ENCODE measurements around the gene SORL1.

SORL1 gene

DNA sequence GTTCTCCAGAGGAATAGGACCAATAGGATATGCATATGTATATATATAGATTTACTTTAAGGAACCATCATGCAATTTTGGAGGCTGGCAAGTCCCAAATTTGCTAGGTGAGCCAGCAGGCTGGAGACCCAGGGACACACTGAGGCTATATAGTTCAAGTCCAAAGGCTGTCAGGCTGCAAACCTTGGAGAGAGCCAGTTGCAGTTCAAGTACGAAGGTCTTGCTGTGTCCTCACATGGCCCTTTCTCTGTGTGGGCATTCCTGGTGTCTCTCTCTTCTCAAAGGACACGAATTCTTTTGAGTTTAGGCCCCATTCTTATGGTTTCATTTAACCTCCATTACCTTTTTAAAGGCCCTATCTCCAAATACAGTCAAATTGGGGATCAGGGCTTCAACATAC lies 135.1 kb downstream of the SORL1 start:
- Histone ChIP-seq H3K4me2 (ENCODE audit: low read length) (no peak overlapping the region), H3K4me1 (no peaks in the 10 kb centered on the region), H3K27me3 (ENCODE audit: control insufficient read depth, insufficient read depth, low read length) (no peaks in the 10 kb centered on the region), H3K4me3 (ENCODE audit: low read depth, low read length) (no peak overlapping the region), H3K9me3 (ENCODE audit: control insufficient read depth, low read length) (no peaks in the 10 kb centered on the region), H3K27ac (no peak overlapping the region), H3K36me3 (ENCODE audit: control insufficient read depth, insufficient read depth, low read length) (no peaks in the 10 kb centered on the region), H3K9ac (no peak overlapping the region), H2AFZ (no peak overlapping the region), H3K79me2 (no peaks in the 10 kb centered on the region)
- TF ChIP-seq, protein P1, sequence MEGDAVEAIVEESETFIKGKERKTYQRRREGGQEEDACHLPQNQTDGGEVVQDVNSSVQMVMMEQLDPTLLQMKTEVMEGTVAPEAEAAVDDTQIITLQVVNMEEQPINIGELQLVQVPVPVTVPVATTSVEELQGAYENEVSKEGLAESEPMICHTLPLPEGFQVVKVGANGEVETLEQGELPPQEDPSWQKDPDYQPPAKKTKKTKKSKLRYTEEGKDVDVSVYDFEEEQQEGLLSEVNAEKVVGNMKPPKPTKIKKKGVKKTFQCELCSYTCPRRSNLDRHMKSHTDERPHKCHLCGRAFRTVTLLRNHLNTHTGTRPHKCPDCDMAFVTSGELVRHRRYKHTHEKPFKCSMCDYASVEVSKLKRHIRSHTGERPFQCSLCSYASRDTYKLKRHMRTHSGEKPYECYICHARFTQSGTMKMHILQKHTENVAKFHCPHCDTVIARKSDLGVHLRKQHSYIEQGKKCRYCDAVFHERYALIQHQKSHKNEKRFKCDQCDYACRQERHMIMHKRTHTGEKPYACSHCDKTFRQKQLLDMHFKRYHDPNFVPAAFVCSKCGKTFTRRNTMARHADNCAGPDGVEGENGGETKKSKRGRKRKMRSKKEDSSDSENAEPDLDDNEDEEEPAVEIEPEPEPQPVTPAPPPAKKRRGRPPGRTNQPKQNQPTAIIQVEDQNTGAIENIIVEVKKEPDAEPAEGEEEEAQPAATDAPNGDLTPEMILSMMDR (IDR thresholded peaks at IDR 0.05) = no peak

DNA sequence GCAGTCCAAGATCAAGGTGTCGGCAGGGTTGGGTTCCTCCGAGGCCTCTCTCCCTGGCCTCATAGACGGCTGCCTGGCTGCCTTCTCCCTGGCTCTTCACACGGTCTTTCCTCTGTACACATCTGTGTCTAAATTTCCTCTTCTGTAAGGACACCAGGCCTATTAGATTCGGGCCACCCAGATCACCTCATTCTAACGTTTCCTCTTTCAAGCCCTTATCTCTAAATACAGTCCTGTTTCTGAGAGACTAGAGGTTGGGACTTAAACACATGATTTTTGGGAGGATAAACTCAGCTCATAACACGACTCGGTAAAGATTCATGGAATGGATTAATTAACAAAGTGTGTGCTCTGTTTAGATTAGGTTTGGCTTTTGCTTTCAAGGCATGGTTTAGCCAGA lies 136.6 kb downstream of the SORL1 start:
- no peaks in the 10 kb centered on the region for H3K36me3 ChIP-seq (ENCODE audit: control insufficient read depth, insufficient read depth, low read length)
- H3K4me2 ChIP-seq (ENCODE audit: low read length) = no peak overlapping the region
- no peak overlapping the region for H3K9ac ChIP-seq
- H3K79me2 ChIP-seq = no peaks in the 10 kb centered on the region
- H3K9me3 ChIP-seq (ENCODE audit: control insufficient read depth, low read length) = no peaks in the 10 kb centered on the region
- TF ChIP-seq, protein P1 (IDR thresholded peaks at IDR 0.05) = no peak
- H2AFZ ChIP-seq = no peak overlapping the region
- no peak overlapping the region for H3K27ac ChIP-seq
- no peaks in the 10 kb centered on the region for H3K27me3 ChIP-seq (ENCODE audit: control insufficient read depth, insufficient read depth, low read length)
- no peaks in the 10 kb centered on the region for H3K4me1 ChIP-seq
- H3K4me3 ChIP-seq (ENCODE audit: low read depth, low read length) = no peak overlapping the region

DNA sequence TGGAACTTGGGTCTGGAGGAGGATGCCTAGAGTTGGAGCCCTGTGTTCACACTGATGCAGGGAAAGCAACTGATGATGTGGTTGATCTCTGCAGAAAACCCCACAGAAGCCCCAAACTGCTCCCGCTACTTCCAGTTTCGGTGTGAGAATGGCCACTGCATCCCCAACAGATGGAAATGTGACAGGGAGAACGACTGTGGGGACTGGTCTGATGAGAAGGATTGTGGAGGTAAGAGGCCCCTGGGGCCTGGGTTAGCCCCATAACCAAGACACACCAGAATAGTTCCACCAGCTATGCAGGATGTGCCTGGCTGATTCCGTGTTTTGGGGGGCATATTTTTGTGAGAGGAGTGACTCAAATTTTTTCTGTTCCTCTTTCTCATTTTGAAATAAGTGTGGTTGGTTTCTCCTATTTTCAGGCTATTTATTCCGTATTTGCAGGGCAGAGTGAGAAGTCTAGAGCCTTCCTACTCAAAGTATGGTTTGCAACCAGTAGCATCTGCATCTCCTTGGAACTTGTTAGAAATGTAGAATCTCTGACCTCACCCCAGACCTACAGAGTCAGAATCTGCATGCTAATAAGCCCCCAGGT lies 137.9 kb downstream of the SORL1 start:
- H3K4me1 ChIP-seq = no peaks in the 10 kb centered on the region
- H2AFZ ChIP-seq = no peak overlapping the region
- no peak overlapping the region for H3K9ac ChIP-seq
- no peak overlapping the region for H3K4me3 ChIP-seq (ENCODE audit: low read depth, low read length)
- TF ChIP-seq, protein P1 (IDR thresholded peaks at IDR 0.05) = no peak
- no peaks in the 10 kb centered on the region for H3K79me2 ChIP-seq
- H3K27ac ChIP-seq = no peak overlapping the region
- H3K9me3 ChIP-seq (ENCODE audit: control insufficient read depth, low read length) = no peaks in the 10 kb centered on the region
- H3K27me3 ChIP-seq (ENCODE audit: control insufficient read depth, insufficient read depth, low read length) = no peaks in the 10 kb centered on the region
- H3K4me2 ChIP-seq (ENCODE audit: low read length) = no peak overlapping the region
- H3K36me3 ChIP-seq (ENCODE audit: control insufficient read depth, insufficient read depth, low read length) = no peaks in the 10 kb centered on the region

DNA sequence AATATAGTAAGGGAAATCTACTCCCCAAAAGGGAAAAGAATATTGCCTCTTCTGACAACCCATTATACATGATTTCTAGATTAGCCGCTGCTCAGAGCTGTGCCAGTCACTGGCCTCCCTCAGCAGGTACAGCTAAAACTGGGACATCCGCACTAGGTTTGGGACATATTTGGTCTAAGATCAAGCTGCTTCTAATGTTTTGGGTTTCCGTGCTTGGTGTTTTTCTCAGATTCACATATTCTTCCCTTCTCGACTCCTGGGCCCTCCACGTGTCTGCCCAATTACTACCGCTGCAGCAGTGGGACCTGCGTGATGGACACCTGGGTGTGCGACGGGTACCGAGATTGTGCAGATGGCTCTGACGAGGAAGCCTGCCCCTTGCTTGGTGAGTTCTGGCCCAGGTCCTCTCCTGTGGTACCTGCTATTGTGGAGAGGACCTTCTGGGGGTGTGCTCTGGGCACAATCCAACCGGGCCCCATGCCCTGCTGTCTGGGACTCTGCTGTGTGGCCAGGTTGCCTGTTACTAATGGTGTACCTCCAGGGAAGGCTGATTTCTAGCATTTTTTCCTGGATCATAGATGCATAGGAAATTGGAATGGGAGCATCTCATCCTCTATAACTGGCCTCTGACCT lies 138.8 kb downstream of the SORL1 start:
- H3K27me3 ChIP-seq (ENCODE audit: control insufficient read depth, insufficient read depth, low read length) = no peaks in the 10 kb centered on the region
- no peaks in the 10 kb centered on the region for H3K79me2 ChIP-seq
- no peaks in the 10 kb centered on the region for H3K36me3 ChIP-seq (ENCODE audit: control insufficient read depth, insufficient read depth, low read length)
- no peak overlapping the region for H3K4me3 ChIP-seq (ENCODE audit: low read depth, low read length)
- H3K9ac ChIP-seq = no peak overlapping the region
- TF ChIP-seq, protein P1 (IDR thresholded peaks at IDR 0.05) = no peak
- H3K27ac ChIP-seq = no peak overlapping the region
- H3K4me2 ChIP-seq (ENCODE audit: low read length) = no peak overlapping the region
- no peaks in the 10 kb centered on the region for H3K4me1 ChIP-seq
- no peak overlapping the region for H2AFZ ChIP-seq
- no peaks in the 10 kb centered on the region for H3K9me3 ChIP-seq (ENCODE audit: control insufficient read depth, low read length)
